Fibroblast of lung (primary cell): ENCODE measurements around the gene SLC23A3.

Source experiments
- CTCF ChIP-seq, 2 donors: IDR thresholded peaks in 1 of 2; conservative IDR thresholded peaks in 1 of 2; 1 replicate in 1 of 2; 2 replicates in 1 of 2; pipeline ENCODE4 v1.5.1; 2011 to 2012; ENCODE audit warnings: low read length in 2 of 2, control low read depth in 1 of 2, inconsistent platforms in 1 of 2, low read depth in 1 of 2, mild to moderate bottlenecking in 1 of 2
- EZH2 ChIP-seq: IDR thresholded peaks from 2 replicates; pipeline ENCODE4 v1.5.1; 2012; ENCODE audit warnings: low read length, control low read depth, mild to moderate bottlenecking; ENCODE audit errors: missing control alignments

- TF ChIP-seq EZH2, result no peak
- TF ChIP-seq CTCF (conservative IDR thresholded peaks at IDR 0.05 in 1 of 2, IDR thresholded peaks at IDR 0.05 in 1 of 2; ENCODE audit: low read depth in 1 of 2, low read length in 2 of 2), result no peak
Observed at GRCh38 chr2:219125225-219125885, 44.5 kb downstream of the SLC23A3 start.
